Heart left ventricle (tissue), 16 donors: ENCODE measurements around the gene SNAP25. TPM values are rescaled to one million over a fixed set of nuclear protein-coding genes. Genes with fewer than 3 reads are reported as not detected.

Experiments
- ATAC-seq, 4 donors: fragments of 200-7000 bp; cut with Tn5 transposase; one replicate each; pipeline ENCODE4 v1.9.1; 2020 to 2022; ENCODE audit warnings: moderate library complexity in 4 of 4, mild to moderate bottlenecking in 3 of 4, moderate number of reproducible peaks in 1 of 4
- DNase-seq, 5 donors: peaks; one replicate each; pipeline ENCODE4 v3.0.0-alpha.2; 2020
- H3K27ac ChIP-seq, 12 donors: fragments of 200-600 bp; sonication (generic) in 4 of 12; one replicate each; pipeline versions ENCODE4 v1.5.0 to v1.8.0; 2016 to 2022; ENCODE audit warnings: mild to moderate bottlenecking in 2 of 12
- H3K27me3 ChIP-seq, 9 donors: fragments of 200-600 bp; sonication (generic) in 2 of 9; one replicate each; pipeline versions ENCODE4 v1.5.1 to v1.8.0; 2016 to 2022; ENCODE audit warnings: mild to moderate bottlenecking in 3 of 9
- H3K36me3 ChIP-seq, 9 donors: fragments of 200-600 bp; sonication (generic) in 2 of 9; one replicate each; pipeline versions ENCODE4 v1.5.0 to v1.8.0; 2018 to 2022; ENCODE audit warnings: mild to moderate bottlenecking in 2 of 9
- H3K4me1 ChIP-seq, 12 donors: fragments of 200-600 bp; sonication (generic) in 4 of 12; one replicate each; pipeline versions ENCODE4 v1.5.0 to v1.8.0; 2016 to 2022; ENCODE audit warnings: mild to moderate bottlenecking in 3 of 12
- H3K4me3 ChIP-seq, 12 donors: fragments of 200-600 bp; sonication (generic) in 4 of 12; one replicate each; pipeline versions ENCODE4 v1.5.0 to v1.8.0; 2017 to 2022; ENCODE audit warnings: mild to moderate bottlenecking in 9 of 12, moderate library complexity in 4 of 12
- H3K9me3 ChIP-seq, 12 donors: fragments of 200-600 bp; sonication (generic) in 4 of 12; one replicate each; pipeline versions ENCODE4 v1.5.0 to v1.8.0; 2016 to 2022; ENCODE audit warnings: mild to moderate bottlenecking in 1 of 12
- POLR2A ChIP-seq, 2 donors: fragments of 450-650 bp; IDR thresholded peaks; one replicate each; pipeline ENCODE4 v1.6.1; 2017; ENCODE audit warnings: antibody characterized with exemption in 2 of 2, mild to moderate bottlenecking in 2 of 2, moderate library complexity in 2 of 2
- WGBS, 4 donors: extraction: QIAGEN DNeasy Blood & Tissue Kit in 2 of 4; methylation state at CpG; one replicate each; pipeline versions ENCODE4 v1.1.5 to v1.1.7; 2013 to 2018; 5-methylcytosine and 5-hydroxymethylcytosine counted together
- intact Hi-C, 10 donors: fragments of 100-400 bp; cut with DNase I; formaldehyde crosslinking; loops; one replicate each; pipeline versions ENCODE4 v1.11.1 to v1.14.2; 2022
- polyA plus RNA-seq, 2 donors: library from polyadenylated mRNA; stranded (reverse); fragments of 200-250 nt; gene quantifications; one replicate each; pipeline ENCODE4 v1.2.3, GENCODE V29; 2013
- total RNA-seq, 9 donors: library from RNA; depleted of rRNA in 2 of 9; stranded (reverse); fragments of >200 nt in 2 of 9; fragmentation: NEBNext Ultra II Directional in 3 of 9; extraction: Animal tissue kit (Norgen Biotek cat#: 25700) in 3 of 9; gene quantifications; one replicate each; pipeline versions ENCODE4 v1.1.0 to v1.2.4, GENCODE V29; 2016 to 2023
- TF ChIP-seq, protein P1 (sequence below), 12 donors: fragments of 200-600 bp; sonication (generic) in 4 of 12; IDR thresholded peaks; one replicate each; pipeline versions ENCODE4 v1.5.0 to v1.8.0; 2018 to 2022; ENCODE audit warnings: antibody characterized with exemption in 12 of 12, mild to moderate bottlenecking in 5 of 12
- donor health status: ischemic (EF 13 %, LVEDD 7.1; RV severe dilation, severe dysfunction).
- donor health status: healthy with polysubstance abuse.
- donor health status: DM: no; HTN: yes; CAD: no.
- donor health status: DM: no; HTN: no; CAD: no.
- donor health status: ischemic (EF 25% LVEDD 6.9; RV normal size, moderate dysfunction).
- donor health status: ischemic (EF 25% LVEDD 5.7; RV mildly dilated, moderate dysfunction).
- donor health status: healthy.
- donor health status: DM: yes; HTN: yes; CAD: no.
- donor health status: ischemic (EF 35%, LVEDD 5.7; RV mildly dilated, moderate dysfunction).
- donor health status: nonischemic (EF 11% LVEDD 7.7; RV severe dilation, severe dysfunction).
- donor health status: DM: yes; HTN: yes; CAD: no.
- donor health status: PGD.
- donor health status: ischemic (EF 29% LVEDD 5.4; RV normal size, mild dysfunction).
- donor health status: nonischemic (EF 23%, LVEDD 6.1; RV moderate dilation, normal function).

The SNAP25 gene
- total and polyA plus RNA-seq, 11 donors, result 0.10 to 0.91 (median 0.40) TPM; not detected in 5

DNA sequence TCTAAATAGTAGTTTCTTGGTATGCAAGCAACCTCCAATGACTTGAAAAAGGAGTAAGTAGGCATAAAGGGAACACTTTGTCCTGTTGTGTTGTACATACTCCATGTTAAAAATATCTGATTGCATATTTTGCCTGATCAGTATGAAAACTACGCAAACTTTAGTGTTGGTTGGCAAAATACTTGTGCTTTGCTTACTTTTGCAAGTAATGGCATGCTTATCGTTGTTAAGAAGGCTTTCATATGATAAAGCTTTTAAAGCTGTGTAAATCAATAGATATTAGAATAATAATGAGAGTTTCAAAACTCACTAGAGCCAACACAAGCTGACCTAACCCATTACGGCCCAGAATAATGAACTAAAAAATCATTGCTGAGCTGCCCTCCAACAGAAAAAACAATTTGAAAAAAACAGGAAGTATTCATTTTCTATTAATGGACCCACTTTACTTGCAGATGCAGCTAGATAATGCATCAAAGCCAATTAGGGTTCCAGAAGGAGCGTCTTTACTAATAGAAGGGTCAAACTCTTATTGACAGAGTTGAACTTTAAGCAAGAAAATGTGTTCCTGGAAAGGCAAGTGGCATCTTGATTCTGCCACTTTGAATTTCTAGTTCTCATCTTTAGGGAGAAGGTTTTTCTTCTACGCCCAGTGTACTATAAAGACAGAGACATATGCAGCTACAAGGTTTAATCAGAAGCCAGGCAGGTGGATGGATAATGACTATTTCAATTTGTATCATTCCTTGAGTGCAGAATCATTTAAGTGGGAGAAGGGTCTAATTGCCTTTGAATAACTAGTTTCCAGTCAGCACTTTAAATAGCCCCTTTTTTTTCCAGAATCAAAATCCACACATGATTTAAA, 82.2 kb downstream of the SNAP25 start:
- 67 to 70% (median 68%) methylated on average over 5 of the region's 5 CpGs for WGBS, 4 donors
- Histone ChIP-seq H3K4me1 (peaks cover 0 to 7% (median 0%) of the 10 kb centered on the region in 12 donors), H3K27me3 (peaks cover 0 to 7% (median 0%) of the 10 kb centered on the region in 9 donors), H3K36me3 (no peaks in the 10 kb centered on the region), H3K4me3 (no peak overlapping the region), H3K27ac (no peak overlapping the region), H3K9me3 (no peaks in the 10 kb centered on the region)
- intact Hi-C loops, result no loop called here
- no peak for TF ChIP-seq POLR2A (IDR thresholded peaks at IDR 0.05)
- TF ChIP-seq, protein P1, sequence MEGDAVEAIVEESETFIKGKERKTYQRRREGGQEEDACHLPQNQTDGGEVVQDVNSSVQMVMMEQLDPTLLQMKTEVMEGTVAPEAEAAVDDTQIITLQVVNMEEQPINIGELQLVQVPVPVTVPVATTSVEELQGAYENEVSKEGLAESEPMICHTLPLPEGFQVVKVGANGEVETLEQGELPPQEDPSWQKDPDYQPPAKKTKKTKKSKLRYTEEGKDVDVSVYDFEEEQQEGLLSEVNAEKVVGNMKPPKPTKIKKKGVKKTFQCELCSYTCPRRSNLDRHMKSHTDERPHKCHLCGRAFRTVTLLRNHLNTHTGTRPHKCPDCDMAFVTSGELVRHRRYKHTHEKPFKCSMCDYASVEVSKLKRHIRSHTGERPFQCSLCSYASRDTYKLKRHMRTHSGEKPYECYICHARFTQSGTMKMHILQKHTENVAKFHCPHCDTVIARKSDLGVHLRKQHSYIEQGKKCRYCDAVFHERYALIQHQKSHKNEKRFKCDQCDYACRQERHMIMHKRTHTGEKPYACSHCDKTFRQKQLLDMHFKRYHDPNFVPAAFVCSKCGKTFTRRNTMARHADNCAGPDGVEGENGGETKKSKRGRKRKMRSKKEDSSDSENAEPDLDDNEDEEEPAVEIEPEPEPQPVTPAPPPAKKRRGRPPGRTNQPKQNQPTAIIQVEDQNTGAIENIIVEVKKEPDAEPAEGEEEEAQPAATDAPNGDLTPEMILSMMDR (IDR thresholded peaks at IDR 0.05), result no peak
- ATAC-seq (no peak), DNase-seq (no peak)

DNA sequence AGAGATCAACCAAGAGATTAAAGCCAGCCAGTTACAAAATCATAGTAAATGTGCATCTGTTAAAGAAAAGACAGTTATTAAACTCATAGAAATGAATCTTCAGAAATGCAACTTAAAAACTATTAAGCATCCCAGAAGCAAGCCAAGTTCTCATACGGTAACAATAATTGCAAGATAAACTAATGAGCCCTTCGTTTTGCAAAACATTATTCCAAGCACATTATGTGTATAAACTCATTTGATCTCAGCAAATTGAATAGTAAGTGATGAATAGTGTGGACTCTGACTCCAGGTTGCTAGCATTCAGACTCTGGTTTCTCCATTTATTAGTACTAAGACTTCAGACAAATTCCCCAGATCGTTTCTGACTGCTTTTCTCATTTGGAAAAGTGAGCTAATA, 85.2 kb downstream of the SNAP25 start:
- no peak overlapping the region for H3K27ac ChIP-seq
- no peaks in the 10 kb centered on the region for H3K9me3 ChIP-seq
- 47 to 64% (median 53%) methylated on average over 3 of the region's 3 CpGs for WGBS, 4 donors
- peaks cover 0 to 7% (median 0%) of the 10 kb centered on the region in 9 donors for H3K27me3 ChIP-seq
- no peaks in the 10 kb centered on the region for H3K36me3 ChIP-seq
- TF ChIP-seq, protein P1 (IDR thresholded peaks at IDR 0.05), result no peak
- TF ChIP-seq POLR2A (IDR thresholded peaks at IDR 0.05), result no peak
- DNase-seq (no peak), ATAC-seq (no peak)
- peaks cover 0 to 13% (median 0%) of the 10 kb centered on the region in 12 donors for H3K4me1 ChIP-seq
- intact Hi-C loops, result no loop called here
- no peak overlapping the region for H3K4me3 ChIP-seq

DNA sequence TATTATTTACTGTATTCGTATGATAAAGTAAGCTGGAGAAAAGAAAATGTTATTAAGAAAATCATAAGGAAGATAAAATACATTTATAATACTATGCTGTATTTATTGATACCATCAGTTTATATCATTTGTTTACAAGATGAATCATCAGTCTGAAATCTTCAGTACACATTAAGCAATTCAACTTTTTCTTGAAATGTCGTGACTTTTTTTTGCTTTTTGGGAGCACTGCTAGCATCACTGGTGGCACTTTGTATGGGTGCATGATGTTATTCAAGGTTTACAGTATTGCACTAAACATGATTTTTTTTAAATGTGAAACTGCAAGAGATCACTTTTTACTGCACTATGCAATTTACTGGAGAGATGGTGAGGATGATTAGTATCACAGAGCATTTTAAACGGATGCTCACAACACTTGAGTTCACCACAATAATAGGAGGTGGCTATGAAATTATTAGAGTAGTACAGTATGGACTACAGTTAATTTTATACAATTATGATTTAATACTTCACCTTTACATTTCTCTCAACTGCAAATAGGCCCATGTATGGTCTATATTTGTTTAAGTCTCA, 85.9 kb downstream of the SNAP25 start:
- no peak overlapping the region for H3K4me3 ChIP-seq
- DNase-seq (no peak), ATAC-seq (no peak)
- TF ChIP-seq, protein P1 (IDR thresholded peaks at IDR 0.05), result no peak
- no peak for TF ChIP-seq POLR2A (IDR thresholded peaks at IDR 0.05)
- intact Hi-C loops, result loop anchor here in 1 of 10 donors (5.0 kb wide), 1 partner anchor 53 kb away; no protein-coding TSS in a partner anchor
- WGBS, 4 donors, result 84 to 87% (median 87%) methylated on average over 3 of the region's 3 CpGs
- no peak overlapping the region for H3K27ac ChIP-seq
- H3K36me3 ChIP-seq, result no peaks in the 10 kb centered on the region
- H3K4me1 ChIP-seq, result peaks cover 0 to 13% (median 0%) of the 10 kb centered on the region in 12 donors
- no peaks in the 10 kb centered on the region for H3K9me3 ChIP-seq
- peaks cover 0 to 10% (median 0%) of the 10 kb centered on the region in 9 donors for H3K27me3 ChIP-seq
